Fibroblast of lung (primary cell): Measurements from ENCODE around the gene GPRC5C. TPM values are rescaled to one million over a fixed set of nuclear protein-coding genes. Genes with fewer than 3 reads are reported as not detected.

ENCODE experiments used
- DNase-seq, 2 donors: peaks; one replicate each; pipeline versions ENCODE4 v3.0.0 to v3.0.0-alpha.2; 2010; ENCODE audit warnings: low read depth in 2 of 2
- H2AFZ ChIP-seq: 2 replicates; pipeline ENCODE4 v1.5.1; 2012; ENCODE audit warnings: low read length, control low read depth, inconsistent platforms
- H3K27ac ChIP-seq: 2 replicates; pipeline ENCODE4 v1.5.1; 2011; ENCODE audit warnings: low read length, control low read depth; ENCODE audit not compliant: insufficient read depth
- H3K27me3 ChIP-seq: 2 replicates; pipeline ENCODE4 v1.5.1; 2011; ENCODE audit warnings: mild to moderate bottlenecking, low read length; ENCODE audit not compliant: control insufficient read depth, insufficient read depth
- H3K36me3 ChIP-seq: 2 replicates; pipeline ENCODE4 v1.5.1; 2011; ENCODE audit warnings: low read length; ENCODE audit not compliant: control insufficient read depth, insufficient read depth
- H3K4me1 ChIP-seq: 2 replicates; pipeline ENCODE4 v1.5.1; 2011; ENCODE audit warnings: low read length; ENCODE audit not compliant: control insufficient read depth, insufficient read depth; ENCODE audit errors: extremely low read depth
- H3K4me2 ChIP-seq: 2 replicates; pipeline ENCODE4 v1.5.1; 2011; ENCODE audit warnings: low read length, control low read depth; ENCODE audit not compliant: insufficient read depth; ENCODE audit errors: extremely low read depth
- H3K4me3 ChIP-seq, 4 experiments: fragments of 200-600 bp in 1 of 4; sonication (generic) in 1 of 4; replicated peaks in 1 of 4; 2 replicates each; pipeline ENCODE4 v1.5.1; 2011 to 2016; ENCODE audit warnings: low read length in 4 of 4, low read depth in 3 of 4, mild to moderate bottlenecking in 3 of 4, control low read depth in 2 of 4, inconsistent platforms in 1 of 4, mixed read lengths in 1 of 4; ENCODE audit not compliant: insufficient read depth in 1 of 4; ENCODE audit errors: control extremely low read depth in 1 of 4
- H3K79me2 ChIP-seq: 2 replicates; pipeline ENCODE4 v1.5.1; 2012; ENCODE audit warnings: mild to moderate bottlenecking, low read length, inconsistent platforms; ENCODE audit not compliant: control insufficient read depth, insufficient read depth
- H3K9ac ChIP-seq: 2 replicates; pipeline ENCODE4 v1.5.1; 2011; ENCODE audit warnings: mild to moderate bottlenecking, low read length, control low read depth; ENCODE audit not compliant: insufficient read depth
- H3K9me3 ChIP-seq: 2 replicates; pipeline ENCODE4 v1.5.1; 2012; ENCODE audit warnings: low read depth, low read length; ENCODE audit not compliant: control insufficient read depth, insufficient read depth
- H4K20me1 ChIP-seq: 2 replicates; pipeline ENCODE4 v1.5.1; 2011; ENCODE audit warnings: low read length; ENCODE audit not compliant: control insufficient read depth, insufficient read depth; ENCODE audit errors: extremely low read depth
- CTCF ChIP-seq, 2 donors: IDR thresholded peaks in 1 of 2; conservative IDR thresholded peaks in 1 of 2; 1 replicate in 1 of 2; 2 replicates in 1 of 2; pipeline ENCODE4 v1.5.1; 2011 to 2012; ENCODE audit warnings: low read length in 2 of 2, control low read depth in 1 of 2, inconsistent platforms in 1 of 2, low read depth in 1 of 2, mild to moderate bottlenecking in 1 of 2
- EZH2 ChIP-seq: IDR thresholded peaks from 2 replicates; pipeline ENCODE4 v1.5.1; 2012; ENCODE audit warnings: low read length, control low read depth, mild to moderate bottlenecking; ENCODE audit errors: missing control alignments
- polyA minus RNA-seq: library from RNA; depleted of rRNA, polyadenylated mRNA; stranded (reverse); fragments of >200 nt; gene quantifications from 2 replicates; pipeline ENCODE4 v1.2.3, GENCODE V29; 2011; ENCODE audit warnings: low replicate concordance
- polyA plus RNA-seq, 2 donors: library from polyadenylated mRNA; depleted of rRNA in 1 of 2; stranded (reverse) in 1 of 2; unstranded in 1 of 2; fragments of >200 nt; gene quantifications; 2 replicates each; pipeline ENCODE4 v1.2.1, GENCODE V29; 2011 to 2012; ENCODE audit warnings: missing spikeins in 1 of 2
- total RNA-seq: library from RNA; depleted of rRNA; stranded (reverse); fragments of >200 nt; gene quantifications from 2 replicates; pipeline ENCODE4 v1.2.1, GENCODE V29; 2014

The GPRC5C gene
- total RNA-seq = 1.5 and 14.6 TPM in 2 replicates
- 0.11 and 0.50 TPM in 2 replicates for polyA plus RNA-seq
- 0.19 and 1.0 TPM in 2 replicates for polyA plus RNA-seq (2012)
- 2.1 TPM in 1 of 2 replicates, not detected in the other for polyA minus RNA-seq

DNA sequence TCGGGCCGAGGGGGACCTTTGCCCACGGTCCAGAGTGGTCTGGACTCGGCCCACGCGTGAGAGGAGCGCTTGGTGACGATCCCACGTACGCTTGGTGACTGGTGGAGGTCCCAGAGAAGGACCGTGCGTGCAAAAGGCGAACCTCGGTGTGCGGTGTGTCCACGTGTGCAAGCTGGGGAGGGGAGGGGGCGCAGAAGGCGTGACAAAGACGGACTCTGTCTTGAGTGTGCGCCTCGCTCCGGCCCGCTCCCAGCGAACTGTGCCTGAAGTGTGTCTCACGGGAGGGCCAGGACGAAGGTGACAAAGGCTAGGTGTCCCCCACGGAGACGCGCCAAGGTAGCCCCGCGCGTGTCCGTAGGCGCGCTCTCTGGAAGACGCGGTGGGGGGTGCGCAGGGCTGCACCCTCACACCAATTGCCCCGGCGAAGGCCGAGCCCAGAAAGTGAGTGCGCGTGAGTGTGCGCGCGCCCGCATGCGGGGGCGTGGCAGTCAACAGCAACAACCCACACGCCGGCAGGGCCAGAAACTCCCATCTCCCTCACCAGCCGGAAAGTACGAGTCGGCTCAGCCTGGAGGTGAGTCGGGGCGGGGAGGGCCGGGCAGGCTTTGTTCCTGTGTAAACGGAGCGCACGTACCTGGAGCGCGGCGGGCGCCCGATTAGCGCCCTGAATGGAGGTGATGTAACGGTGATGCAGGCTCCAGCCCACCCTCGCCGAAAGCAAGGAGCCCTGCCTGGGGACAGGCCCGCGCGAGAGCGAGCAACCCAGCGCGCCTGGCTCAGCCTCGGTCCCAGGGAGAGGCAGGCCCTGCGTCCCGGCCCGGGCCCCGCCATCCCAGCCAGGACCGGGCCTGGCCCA lies at the start of gene GPRC5C:
Gene GPRC5C, plus strand, starts transcription at position 521 of the 856 bp plus-strand sequence. CDS start 7,689 bp downstream, outside the sequence.
- no peaks in the 10 kb centered on the region for H3K9me3 ChIP-seq
- H3K4me3 ChIP-seq = peak within 1 kb of the TSS in 1 of 4 experiments; percentile 10
- no peaks in the 10 kb centered on the region for H3K4me1 ChIP-seq
- peak in 1 of 2 donors; percentile 46 for DNase-seq
- H3K4me2 ChIP-seq = no peak within 1 kb of the TSS
- no peak within 1 kb of the TSS for H3K27ac ChIP-seq
- H3K36me3 ChIP-seq = no peaks in the 10 kb centered on the region
- H3K27me3 ChIP-seq = peaks cover 8% of the 10 kb centered on the region
- H3K9ac ChIP-seq = no peak within 1 kb of the TSS
- H2AFZ ChIP-seq = no peak within 1 kb of the TSS
- no peaks in the 10 kb centered on the region for H3K79me2 ChIP-seq
- no peaks in the 10 kb centered on the region for H4K20me1 ChIP-seq
- TF ChIP-seq EZH2 (no peak), CTCF (conservative IDR thresholded peaks at IDR 0.05 in 1 of 2, IDR thresholded peaks at IDR 0.05 in 1 of 2; ENCODE audit: low read depth in 1 of 2, low read length in 2 of 2) (no peak)

- H3K4me3 ChIP-seq = no peak overlapping the region
- TF ChIP-seq EZH2 = no peak
- no peak for TF ChIP-seq CTCF (conservative IDR thresholded peaks at IDR 0.05 in 1 of 2, IDR thresholded peaks at IDR 0.05 in 1 of 2; ENCODE audit: low read depth in 1 of 2, low read length in 2 of 2)
- H3K4me2 ChIP-seq = no peak overlapping the region
- H3K27ac ChIP-seq = no peak overlapping the region
- H3K36me3 ChIP-seq = no peaks in the 10 kb centered on the region
- no peaks in the 10 kb centered on the region for H3K79me2 ChIP-seq
- H4K20me1 ChIP-seq = no peaks in the 10 kb centered on the region
- H3K9ac ChIP-seq = no peak overlapping the region
- H3K9me3 ChIP-seq = no peaks in the 10 kb centered on the region
- no peak for DNase-seq
- H2AFZ ChIP-seq = no peak overlapping the region
- no peaks in the 10 kb centered on the region for H3K27me3 ChIP-seq
- no peaks in the 10 kb centered on the region for H3K4me1 ChIP-seq
Observed at GRCh38 chr17:74383141-74383540, 48.7 kb upstream of the GPRC5C start.

DNA sequence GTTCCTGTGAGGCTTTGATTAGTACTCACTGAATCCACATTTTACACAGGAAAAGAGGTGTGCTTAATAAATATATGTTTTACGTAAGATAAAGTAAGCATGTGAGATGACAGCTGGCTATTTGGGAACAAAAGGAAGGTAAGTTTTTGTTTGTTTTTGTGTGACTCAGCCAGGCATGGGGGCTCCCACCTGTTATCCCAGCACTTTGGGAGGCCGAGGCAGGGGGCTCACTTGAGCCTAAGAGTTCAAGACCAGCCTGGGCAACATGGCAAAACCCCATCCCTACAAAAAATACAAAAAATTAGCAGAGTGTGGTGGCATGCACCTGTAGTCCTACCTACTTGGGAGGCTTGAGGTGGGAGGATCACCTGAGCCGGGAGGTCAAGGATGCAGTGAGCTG lies 46.7 kb upstream of the GPRC5C start:
- Histone ChIP-seq H4K20me1 (no peaks in the 10 kb centered on the region), H3K27me3 (no peaks in the 10 kb centered on the region), H3K4me3 (no peak overlapping the region), H3K27ac (no peak overlapping the region), H3K36me3 (no peaks in the 10 kb centered on the region), H3K4me1 (no peaks in the 10 kb centered on the region), H3K79me2 (no peaks in the 10 kb centered on the region), H2AFZ (no peak overlapping the region), H3K4me2 (no peak overlapping the region), H3K9me3 (no peaks in the 10 kb centered on the region), H3K9ac (no peak overlapping the region)
- no peak for DNase-seq
- TF ChIP-seq CTCF (conservative IDR thresholded peaks at IDR 0.05 in 1 of 2, IDR thresholded peaks at IDR 0.05 in 1 of 2; ENCODE audit: low read depth in 1 of 2, low read length in 2 of 2) (no peak), EZH2 (no peak)
